Stromal cell of bone marrow (primary cell): Measurements from ENCODE around the gene SLC27A3.
"Not testable (repeated sequence)": the region's sequence is repeated elsewhere in the genome, so short reads cannot be mapped to it uniquely, and the experiment has no call there.

Experiments used
- DNase-seq: peaks from one replicate; pipeline ENCODE4 v3.0.0-alpha.2; 2012; ENCODE audit warnings: low read depth

Gene SLC27A3

DNA sequence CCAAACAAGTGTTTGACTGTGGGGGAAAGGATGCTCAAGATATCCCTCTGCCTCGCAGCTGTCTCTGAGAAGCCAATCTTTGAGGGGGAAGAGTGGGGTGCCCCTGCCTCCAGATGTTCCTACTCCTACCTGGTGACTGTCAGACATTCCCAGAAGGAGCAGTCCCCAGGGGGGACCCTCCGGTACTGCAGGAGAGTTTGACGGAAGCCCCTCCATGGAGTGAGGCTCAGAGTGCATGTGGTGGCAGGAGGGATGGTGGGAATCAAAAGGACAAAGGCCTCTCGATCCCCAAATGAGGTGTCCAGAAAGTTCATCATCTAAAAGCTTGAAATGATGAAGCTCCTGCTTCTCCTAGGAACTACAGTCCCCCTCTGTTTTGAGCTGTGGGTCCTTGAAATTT lies 5.3 kb downstream of the SLC27A3 start:
- DNase-seq = no peak

- DNase-seq = not testable (repeated sequence)
These were observed 7.4 kb downstream of the SLC27A3 start for GRCh38 chr1:153782648-153783047.

GRCh38 chr1:153783233-153784190 lies 8.3 kb downstream of the SLC27A3 start:
- DNase-seq = peak; percentile 73

DNA sequence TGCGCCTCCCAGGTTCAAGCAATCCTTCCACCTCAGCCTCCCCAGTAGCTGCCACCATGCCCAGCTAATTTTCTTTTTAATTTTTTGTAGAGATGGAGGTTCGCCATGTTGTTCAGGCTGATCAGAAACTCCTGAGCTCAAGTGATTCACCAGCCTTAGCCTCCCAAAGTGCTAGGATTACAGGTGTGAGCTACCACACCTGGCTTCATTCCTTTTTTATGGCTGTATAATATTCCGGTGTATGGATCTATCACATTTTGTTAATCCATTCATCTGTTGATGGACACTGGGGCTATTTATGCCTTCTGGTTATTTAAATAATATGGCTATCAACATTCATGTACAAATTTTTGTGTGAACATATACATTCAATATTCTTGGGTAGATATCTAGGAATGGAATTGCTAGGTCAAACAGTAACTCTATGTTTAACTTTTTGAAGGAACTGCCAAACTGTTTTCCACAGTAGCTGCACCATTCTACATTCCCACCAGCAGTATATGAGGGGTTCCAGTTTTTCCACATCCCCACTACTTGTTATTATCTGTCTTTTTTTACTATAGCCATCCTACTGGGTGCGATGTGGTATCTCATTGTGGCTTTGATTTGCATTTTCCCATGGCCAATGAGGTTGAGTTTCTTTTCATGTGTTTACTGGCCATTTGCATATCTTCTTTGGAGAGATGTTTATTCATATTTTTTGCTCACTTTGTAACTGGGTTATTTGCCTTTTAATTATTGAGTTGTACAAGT lies 11.0 kb downstream of the SLC27A3 start:
- no peak for DNase-seq

GRCh38 chr1:153789478-153790034 lies 14.3 kb downstream of the SLC27A3 start:
- DNase-seq = no peak

GRCh38 chr1:153790313-153790965 lies 15.2 kb downstream of the SLC27A3 start:
- DNase-seq = peak; percentile 84

GRCh38 chr1:153790966-153791647 lies 15.9 kb downstream of the SLC27A3 start:
- peak; percentile 84 for DNase-seq

GRCh38 chr1:153791648-153792253 lies 16.5 kb downstream of the SLC27A3 start:
- no peak for DNase-seq

DNA sequence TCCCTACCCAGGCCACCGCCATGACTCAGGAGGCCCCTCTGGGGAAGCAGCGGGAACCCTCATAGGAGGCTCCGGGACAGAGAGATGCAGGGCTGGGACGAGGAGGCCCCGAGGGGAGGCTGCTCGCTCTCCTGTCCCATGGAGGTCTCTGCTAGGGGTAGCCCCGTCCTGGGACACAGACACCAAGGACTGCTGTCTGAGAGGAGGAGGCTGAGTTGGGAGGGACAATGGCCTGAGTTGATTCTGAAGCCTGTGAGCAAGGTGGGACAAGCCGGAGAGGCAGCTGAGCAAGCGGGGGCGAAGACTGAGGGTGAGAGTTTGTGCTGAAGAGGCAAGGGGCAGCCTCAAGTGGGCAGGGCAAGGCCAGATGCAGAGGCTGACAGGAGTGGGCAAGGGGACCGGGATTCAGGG lies 17.4 kb downstream of the SLC27A3 start:
- DNase-seq = no peak

DNA sequence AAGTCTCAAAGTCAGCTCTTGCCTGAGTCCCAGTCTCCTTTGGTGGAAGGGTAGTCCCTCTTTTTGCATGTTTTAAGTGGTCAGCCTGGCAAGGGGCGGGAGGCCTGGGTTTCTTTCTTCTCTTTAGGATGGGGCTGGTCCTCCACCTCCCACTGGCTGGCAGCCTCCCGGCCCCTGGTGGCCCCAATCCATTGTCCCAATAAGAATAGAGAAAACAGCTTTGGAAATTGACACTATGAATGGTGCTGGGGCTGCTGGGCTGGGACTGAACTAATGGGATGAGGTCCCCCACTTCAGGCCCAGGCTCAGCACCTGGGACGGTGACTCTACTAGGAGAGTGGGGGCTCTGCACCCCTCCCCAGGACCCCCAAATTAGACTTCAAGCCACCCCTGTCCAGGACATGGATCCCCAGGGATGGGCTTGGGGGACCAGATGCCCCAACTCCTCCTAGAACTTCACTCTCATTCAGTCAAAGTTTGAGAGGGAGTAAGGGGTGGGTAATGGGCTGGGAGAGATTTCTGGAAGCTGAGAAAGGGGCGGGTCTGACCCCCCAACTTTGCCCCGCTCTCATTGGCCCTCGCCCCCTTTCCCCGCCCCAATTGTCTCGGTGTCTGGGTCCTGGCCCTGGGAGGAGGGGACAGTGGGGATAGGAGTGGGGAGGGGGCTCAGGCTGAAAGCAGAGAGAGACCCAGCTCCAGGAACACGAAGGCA lies 18.2 kb downstream of the SLC27A3 start:
- DNase-seq = no peak

DNA sequence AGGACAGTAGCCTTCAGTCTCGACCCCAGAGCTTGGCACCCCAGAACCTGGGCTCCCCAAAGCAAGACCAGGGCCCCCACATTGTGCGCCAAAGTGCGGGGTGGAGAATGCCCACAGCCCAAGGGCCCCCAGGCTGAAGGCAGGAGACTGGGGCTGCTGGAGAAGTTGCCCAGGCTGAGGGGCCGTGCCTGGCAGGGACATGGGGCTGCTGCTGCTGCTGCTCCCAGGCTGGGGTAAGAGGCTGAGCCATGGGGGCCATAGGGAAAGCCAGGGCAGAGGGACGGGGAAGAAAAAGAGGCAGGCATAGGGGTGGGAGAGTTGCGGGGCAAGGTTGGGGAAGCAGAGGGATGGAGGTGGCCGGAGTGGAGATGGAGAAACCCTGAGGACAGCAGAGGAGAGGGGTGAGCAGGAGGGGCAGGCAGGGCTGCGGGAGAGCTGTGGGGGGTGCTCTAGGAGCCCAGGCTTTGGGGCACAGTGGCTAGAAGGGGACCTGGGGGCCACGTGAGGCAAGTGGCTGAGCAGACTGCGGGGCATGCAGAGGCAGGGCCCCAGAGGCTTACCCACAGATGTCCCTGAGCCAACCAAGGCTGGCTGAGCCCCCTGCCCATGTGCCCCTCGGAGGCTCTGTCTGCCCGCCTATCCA lies 18.9 kb downstream of the SLC27A3 start:
- no peak for DNase-seq

GRCh38 chr1:153794624-153795329 lies 19.6 kb downstream of the SLC27A3 start:
- DNase-seq = no peak

- DNase-seq = no peak
These were observed 20.2 kb downstream of the SLC27A3 start for GRCh38 chr1:153795330-153795837.

DNA sequence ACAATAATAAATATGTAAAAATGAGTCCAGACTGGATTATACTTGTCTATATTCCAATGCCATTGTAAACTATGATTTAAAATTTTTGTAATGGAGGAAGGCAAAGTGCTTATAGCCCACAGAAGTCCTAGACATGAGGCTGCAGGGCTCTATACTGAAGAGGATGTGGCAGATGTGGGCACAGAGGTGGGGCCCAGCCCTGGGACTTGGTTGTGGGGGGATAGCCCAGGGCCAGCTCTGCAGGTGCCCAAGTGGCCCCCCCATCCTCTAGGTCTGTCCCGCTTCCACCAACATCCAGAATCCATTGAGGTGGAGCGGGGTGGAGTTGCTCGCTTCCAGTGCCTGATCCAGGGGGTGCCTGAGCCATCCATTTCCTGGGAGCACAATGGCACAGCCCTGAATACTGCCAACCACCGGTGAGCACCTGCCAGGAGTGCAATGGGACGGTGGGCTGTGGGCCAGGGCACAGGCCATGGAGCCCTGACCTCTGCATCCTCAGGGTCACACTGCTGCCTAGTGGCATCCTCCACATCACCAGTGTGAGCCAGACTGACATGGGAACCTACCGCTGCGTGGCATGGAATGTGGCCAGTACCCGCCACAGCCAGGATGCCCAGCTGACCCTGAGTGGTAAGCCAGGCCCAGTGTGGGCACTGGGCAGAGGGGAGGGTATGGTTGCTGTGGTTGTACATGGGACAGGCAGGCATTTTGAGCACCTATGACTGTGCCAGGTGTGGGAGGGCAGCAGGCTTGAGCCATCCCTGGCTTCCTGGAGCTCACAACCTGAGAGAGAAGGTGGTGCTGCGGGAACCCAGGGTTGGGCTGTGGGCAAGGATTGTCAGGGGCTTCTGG lies 21.0 kb downstream of the SLC27A3 start:
- no peak for DNase-seq

DNA sequence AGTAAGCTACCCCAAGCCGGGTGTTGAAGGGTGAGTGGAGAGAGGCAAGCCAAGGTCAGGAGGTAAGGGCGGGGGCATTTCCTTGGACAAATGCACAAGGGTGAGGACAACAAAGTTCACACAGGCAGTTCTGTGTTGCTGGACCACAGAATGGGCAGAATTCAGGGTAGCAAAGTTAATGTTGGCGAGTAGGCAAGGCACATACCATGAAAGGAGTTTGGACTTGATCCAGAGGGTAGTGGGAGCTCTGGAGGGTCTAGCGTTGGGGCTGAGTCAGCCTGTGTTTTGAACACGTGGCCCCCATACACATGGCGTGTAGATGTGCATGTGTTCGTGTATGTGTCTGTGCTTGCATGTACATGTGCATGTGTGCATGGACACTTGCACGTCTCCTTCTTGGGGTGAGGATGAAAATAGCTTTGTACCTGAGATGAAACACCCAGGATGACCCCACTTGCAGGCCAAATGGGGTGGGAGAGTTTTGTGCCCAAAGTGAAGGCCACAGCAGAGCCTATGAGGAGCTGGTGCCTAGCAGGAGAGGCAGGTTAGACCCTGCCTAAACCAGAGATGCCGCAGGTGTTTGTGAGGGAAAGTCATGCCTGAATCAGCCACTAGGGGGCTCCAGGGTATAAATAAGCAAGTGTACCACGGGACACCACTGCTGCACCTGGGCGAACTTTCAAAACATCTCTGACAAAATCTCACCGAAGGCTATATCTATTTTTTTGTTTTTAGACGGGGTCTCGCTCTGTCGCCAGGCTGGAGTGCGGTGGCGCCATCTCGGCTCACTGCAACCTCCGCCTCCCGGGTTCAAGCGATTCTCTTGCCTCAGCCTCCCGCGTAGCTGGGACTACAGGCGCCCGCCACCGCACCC lies 21.8 kb downstream of the SLC27A3 start:
- DNase-seq = no peak

GRCh38 chr1:153798468-153798780 lies 23.2 kb downstream of the SLC27A3 start:
- DNase-seq = no peak

GRCh38 chr1:153799016-153799415 lies 23.8 kb downstream of the SLC27A3 start:
- no peak for DNase-seq
